Endothelial cell (in vitro differentiated cells): Measurements from ENCODE around the gene ZBTB43. TPM values are rescaled to one million over a fixed set of nuclear protein-coding genes. Genes with fewer than 3 reads are reported as not detected.

Source experiments
- DNase-seq: peaks from one replicate; pipeline ENCODE4 v3.0.0; 2021; ENCODE audit warnings: low spot score
- H3K27ac Mint-ChIP-seq: one replicate; pipeline ENCODE4 v1.8.0; 2021; ENCODE audit warnings: mixed read lengths, inconsistent platforms; ENCODE audit not compliant: unreplicated experiment
- H3K27me3 Mint-ChIP-seq: one replicate; pipeline ENCODE4 v1.8.0; 2021; ENCODE audit warnings: mild to moderate bottlenecking, moderate library complexity, mixed read lengths, inconsistent platforms; ENCODE audit not compliant: unreplicated experiment
- H3K36me3 Mint-ChIP-seq: one replicate; pipeline ENCODE4 v1.8.0; 2021; ENCODE audit warnings: mild to moderate bottlenecking, low read depth, mixed read lengths, inconsistent platforms; ENCODE audit not compliant: unreplicated experiment
- H3K4me1 Mint-ChIP-seq: one replicate; pipeline ENCODE4 v1.8.0; 2021; ENCODE audit warnings: mild to moderate bottlenecking, mixed read lengths, inconsistent platforms; ENCODE audit not compliant: unreplicated experiment
- H3K4me3 Mint-ChIP-seq: one replicate; pipeline ENCODE4 v1.8.0; 2021; ENCODE audit warnings: mild to moderate bottlenecking, mixed read lengths, inconsistent platforms; ENCODE audit not compliant: unreplicated experiment
- H3K9me3 Mint-ChIP-seq: one replicate; pipeline ENCODE4 v1.8.0; 2021; ENCODE audit warnings: mixed read lengths, inconsistent platforms; ENCODE audit not compliant: unreplicated experiment
- CTCF ChIP-seq: fragments of 200-600 bp; sonication (generic); IDR thresholded peaks from one replicate; pipeline ENCODE4 v1.5.0; 2021; ENCODE audit warnings: antibody characterized with exemption; ENCODE audit not compliant: unreplicated experiment
- total RNA-seq: library from RNA; stranded (reverse); fragmentation: NEBNext Ultra II Directional; extraction: Animal tissue kit (Norgen Biotek cat#: 25700); gene quantifications from one replicate; pipeline ENCODE4 v1.2.1, GENCODE V29; 2021; ENCODE audit not compliant: unreplicated experiment

ZBTB43 gene
- total RNA-seq, 1 donor from 2014 or later, result 16.7 TPM

GRCh38 chr9:126758916-126759585, 45.8 kb upstream of the ZBTB43 start:
- no peak for DNase-seq
- Mint-ChIP-seq H3K4me1 (no peaks in the 10 kb centered on the region), H3K36me3 (no peaks in the 10 kb centered on the region), H3K4me3 (no peak overlapping the region), H3K27ac (no peak overlapping the region), H3K9me3 (no peaks in the 10 kb centered on the region), H3K27me3 (no peaks in the 10 kb centered on the region)
- no peak for TF ChIP-seq CTCF

DNA sequence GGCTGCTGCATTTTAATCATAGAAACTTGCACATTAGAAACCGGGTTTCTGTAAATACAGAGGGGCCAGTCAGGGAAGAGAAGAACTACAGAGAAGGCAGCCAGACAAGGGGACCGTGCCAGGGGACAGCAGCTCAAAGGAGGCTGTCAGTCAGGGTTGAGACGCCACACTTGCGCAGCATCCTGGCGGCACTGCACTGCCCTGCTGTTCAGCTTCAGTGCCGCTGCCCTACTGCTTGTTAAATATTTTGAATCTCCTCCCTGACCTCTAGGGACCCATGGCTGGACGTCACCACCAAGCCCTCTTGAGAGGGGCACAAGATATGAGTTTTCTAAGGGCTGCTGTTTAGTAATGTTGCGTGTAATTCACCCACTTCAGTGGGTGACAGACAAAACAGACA, 43.6 kb upstream of the ZBTB43 start:
- no peak overlapping the region for H3K4me3 Mint-ChIP-seq
- no peak for TF ChIP-seq CTCF
- no peaks in the 10 kb centered on the region for H3K36me3 Mint-ChIP-seq
- no peak for DNase-seq
- H3K27ac Mint-ChIP-seq, result no peak overlapping the region
- no peaks in the 10 kb centered on the region for H3K27me3 Mint-ChIP-seq
- no peaks in the 10 kb centered on the region for H3K4me1 Mint-ChIP-seq
- no peaks in the 10 kb centered on the region for H3K9me3 Mint-ChIP-seq

DNA sequence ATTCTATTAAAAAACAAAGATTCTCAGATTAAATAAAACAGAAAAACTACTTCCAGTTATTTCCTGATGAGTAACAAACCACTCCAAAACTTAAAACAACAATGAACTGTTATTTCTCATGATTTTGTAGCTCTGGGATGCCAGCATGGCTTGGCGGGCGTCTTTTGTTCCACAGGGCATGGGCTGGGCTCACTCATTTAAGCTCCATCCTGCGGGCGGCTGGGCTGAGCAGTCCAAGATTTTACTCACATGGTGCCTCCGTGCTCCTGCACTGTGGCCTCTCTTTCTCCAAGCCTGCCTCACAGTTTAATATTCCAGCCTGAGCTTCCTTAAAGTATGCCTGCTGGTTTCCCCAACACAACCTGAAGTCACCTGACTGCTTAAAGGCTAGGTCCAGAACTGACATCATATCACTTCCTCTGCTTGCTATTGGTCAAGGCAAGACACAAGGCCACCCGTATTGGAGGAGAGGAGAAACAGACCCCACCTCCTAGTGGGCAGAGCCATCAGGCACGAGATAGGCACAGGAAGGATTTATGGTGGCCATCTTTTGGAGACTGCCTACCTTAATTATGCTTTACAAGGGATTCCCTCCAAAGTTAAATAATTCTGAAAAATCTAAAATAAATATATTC, 41.6 kb upstream of the ZBTB43 start:
- H3K27me3 Mint-ChIP-seq, result no peaks in the 10 kb centered on the region
- no peaks in the 10 kb centered on the region for H3K9me3 Mint-ChIP-seq
- DNase-seq, result no peak
- no peak for TF ChIP-seq CTCF
- no peaks in the 10 kb centered on the region for H3K4me1 Mint-ChIP-seq
- H3K36me3 Mint-ChIP-seq, result no peaks in the 10 kb centered on the region
- no peak overlapping the region for H3K27ac Mint-ChIP-seq
- no peak overlapping the region for H3K4me3 Mint-ChIP-seq

GRCh38 chr9:126773004-126773607, 31.7 kb upstream of the ZBTB43 start:
- Mint-ChIP-seq H3K27me3 (peaks cover 3% of the 10 kb centered on the region), H3K36me3 (no peaks in the 10 kb centered on the region), H3K27ac (no peak overlapping the region), H3K4me3 (no peak overlapping the region), H3K4me1 (no peaks in the 10 kb centered on the region), H3K9me3 (no peaks in the 10 kb centered on the region)
- peak; percentile 40 for DNase-seq
- peak; percentile 67 for TF ChIP-seq CTCF

GRCh38 chr9:126775926-126776325, 28.9 kb upstream of the ZBTB43 start:
- H3K4me3 Mint-ChIP-seq, result no peak overlapping the region
- DNase-seq, result no peak
- peaks cover 2% of the 10 kb centered on the region for H3K27me3 Mint-ChIP-seq
- H3K9me3 Mint-ChIP-seq, result no peaks in the 10 kb centered on the region
- no peaks in the 10 kb centered on the region for H3K36me3 Mint-ChIP-seq
- TF ChIP-seq CTCF, result no peak
- H3K27ac Mint-ChIP-seq, result no peak overlapping the region
- H3K4me1 Mint-ChIP-seq, result no peaks in the 10 kb centered on the region
